ENCODE measurements around the gene PLEKHA1. TPM values are rescaled to one million over a fixed set of nuclear protein-coding genes. Genes with fewer than 3 reads are reported as not detected.

The PLEKHA1 gene
- 6.5 TPM for total RNA-seq (2013)
- 10 to 100 TPM in 2 of 3 donors, 1 to 10 TPM in 1; 5.5 to 14.9 (median 12.3) TPM for polyA plus RNA-seq
- 3.3 and 4.8 TPM in 2 replicates for polyA minus RNA-seq
- 10.8 to 21.8 (median 14.6) reads per million in 11 experiments for total RNA-seq

DNA sequence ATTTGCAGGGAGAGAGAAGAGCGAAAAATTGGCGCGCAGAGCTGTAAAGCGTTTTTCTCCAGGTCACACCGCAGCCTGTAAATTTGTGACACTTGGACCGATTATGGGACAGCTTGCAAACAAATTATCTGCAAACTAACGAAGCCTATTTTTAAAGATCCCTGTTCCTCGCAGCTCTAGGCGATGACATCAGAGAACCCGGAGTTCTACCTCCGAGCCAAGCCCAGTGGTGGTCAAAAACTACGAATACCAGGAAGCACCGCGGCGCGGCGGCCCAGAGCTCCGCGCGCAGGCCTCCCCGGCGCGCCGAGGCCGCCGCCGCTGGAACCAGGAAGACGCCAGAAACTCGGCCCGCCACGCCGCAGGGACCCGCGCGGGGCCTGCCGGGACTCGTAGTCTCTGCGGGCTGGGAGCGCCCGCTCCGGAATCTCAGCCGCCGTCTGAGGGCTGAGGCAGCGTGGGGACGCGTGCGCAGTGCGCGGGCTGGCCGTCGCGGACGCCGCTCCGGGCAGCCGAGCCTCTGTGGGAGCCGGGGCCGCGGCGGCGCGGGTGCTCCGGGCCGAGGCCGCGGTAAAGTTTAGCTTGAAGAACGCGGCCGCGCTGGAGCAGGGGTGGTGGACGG, at the start of gene PLEKHA1:
PLEKHA1 (plus strand) TSS at position 472 of the 622 bp plus-strand sequence. CDS start 18,493 bp downstream, outside the sequence.
- peak within 1 kb of the TSS; percentile 93 to 95 for H3K4me3 Mint-ChIP-seq
- Histone ChIP-seq H3K9me3 (replicated peaks in 1 of 2; ENCODE audit: control insufficient read depth in 1 of 2, insufficient read depth in 1 of 2, low read length in 2 of 2) (no peaks in the 10 kb centered on the region), H3K79me2 (ENCODE audit: insufficient read depth, low read length) (no peaks in the 10 kb centered on the region), H3K4me2 (replicated peaks; ENCODE audit: extremely low read depth, low read length, poor library complexity, severe bottlenecking) (peak within 1 kb of the TSS; percentile 89), H4K20me1 (ENCODE audit: insufficient read depth, low read length) (peaks cover 4% of the 10 kb centered on the region), H3K27me3 (ENCODE audit: control insufficient read depth in 2 of 2, insufficient read depth in 2 of 2, low read length in 2 of 2) (peaks cover 41 to 70% of the 10 kb centered on the region in 2 donors), H3K36me3 (replicated peaks in 1 of 2; ENCODE audit: control insufficient read depth in 1 of 2, insufficient read depth in 2 of 2, low read length in 2 of 2) (no peaks in the 10 kb centered on the region), H3K9ac (ENCODE audit: insufficient read depth, low read length, poor library complexity, severe bottlenecking) (peak within 1 kb of the TSS; percentile 69), H2AFZ (ENCODE audit: insufficient read depth, low read depth, low read length, poor library complexity, severe bottlenecking) (peak within 1 kb of the TSS; percentile 93), H3K27ac (ENCODE audit: low read depth in 1 of 2, low read length in 2 of 2) (no peak within 1 kb of the TSS), H3K4me3 (replicated peaks in 1 of 3; ENCODE audit: low read depth in 2 of 3, low read length in 3 of 3) (peak within 1 kb of the TSS; percentile 25 to 82 (median 65)), H3K4me1 (ENCODE audit: control insufficient read depth in 1 of 2, insufficient read depth in 2 of 2, low read length in 2 of 2) (peaks cover 13 to 20% of the 10 kb centered on the region in 2 donors)
- under 1% methylated on average over 68 of the region's 71 CpGs for WGBS (ENCODE audit: insufficient coverage)
- H3K27ac Mint-ChIP-seq: peak within 1 kb of the TSS; percentile 43 to 84 (median 56)
- TF ChIP-seq CTCF (IDR thresholded peaks at IDR 0.05): no peak
- DNase-seq: peak; percentile 87 to 93 (median 91)
- H3K9me3 Mint-ChIP-seq: peaks cover 0 to 6% (median 1%) of the 10 kb centered on the region in 7 donors
- H3K4me1 Mint-ChIP-seq: peaks cover 17% of the 10 kb centered on the region
- H3K27me3 Mint-ChIP-seq (ENCODE audit: low read depth in 3 of 3): peaks cover 42 to 64% (median 56%) of the 10 kb centered on the region in 3 donors
- intact Hi-C loops (cut with micrococcal nuclease): loop anchor here (2.0 to 5.0 kb wide), 2 partner anchors 94 to 778 kb away; partner anchors contain the start of gene BUB3 (in 1 of the 2)
- peaks cover 0 to 15% of the 10 kb centered on the region in 2 donors for H3K36me3 Mint-ChIP-seq

- H3K4me1 ChIP-seq (ENCODE audit: control insufficient read depth in 1 of 2, insufficient read depth in 2 of 2, low read length in 2 of 2): peaks cover 0 to 10% of the 10 kb centered on the region in 2 donors
- Mint-ChIP-seq H3K36me3 (no peaks in the 10 kb centered on the region), H3K27ac (no peak overlapping the region), H3K9me3 (peaks cover 0 to 18% (median 11%) of the 10 kb centered on the region in 7 donors), H3K4me1 (peaks cover 10% of the 10 kb centered on the region), H3K27me3 (ENCODE audit: low read depth in 3 of 3) (peaks cover 6 to 19% (median 7%) of the 10 kb centered on the region in 3 donors), H3K4me3 (no peak overlapping the region)
- H4K20me1 ChIP-seq (ENCODE audit: insufficient read depth, low read length): no peaks in the 10 kb centered on the region
- no peak overlapping the region for H3K4me3 ChIP-seq (replicated peaks in 1 of 3; ENCODE audit: low read depth in 2 of 3, low read length in 3 of 3)
- TF ChIP-seq CTCF (IDR thresholded peaks at IDR 0.05): no peak
- no peaks in the 10 kb centered on the region for H3K9me3 ChIP-seq (replicated peaks in 1 of 2; ENCODE audit: control insufficient read depth in 1 of 2, insufficient read depth in 1 of 2, low read length in 2 of 2)
- WGBS (ENCODE audit: insufficient coverage): no CpG with 5 or more reads among the region's 2 CpGs
- H3K9ac ChIP-seq (ENCODE audit: insufficient read depth, low read length, poor library complexity, severe bottlenecking): no peak overlapping the region
- H3K27ac ChIP-seq (ENCODE audit: low read depth in 1 of 2, low read length in 2 of 2): no peak overlapping the region
- DNase-seq: no peak
- intact Hi-C loops (cut with micrococcal nuclease): no loop called here
- H3K27me3 ChIP-seq (ENCODE audit: control insufficient read depth in 2 of 2, insufficient read depth in 2 of 2, low read length in 2 of 2): no peaks in the 10 kb centered on the region
- no peaks in the 10 kb centered on the region for H3K36me3 ChIP-seq (replicated peaks in 1 of 2; ENCODE audit: control insufficient read depth in 1 of 2, insufficient read depth in 2 of 2, low read length in 2 of 2)
- no peaks in the 10 kb centered on the region for H3K79me2 ChIP-seq (ENCODE audit: insufficient read depth, low read length)
- no peak overlapping the region for H3K4me2 ChIP-seq (replicated peaks; ENCODE audit: extremely low read depth, low read length, poor library complexity, severe bottlenecking)
- no peak overlapping the region for H2AFZ ChIP-seq (ENCODE audit: insufficient read depth, low read depth, low read length, poor library complexity, severe bottlenecking)
These were observed 49.3 kb upstream of the PLEKHA1 start for GRCh38 chr10:122325235-122325634.
